ENCODE results near the gene MRRF.

Gene MRRF

GRCh38 chr9:122218071-122218934 is 46.4 kb upstream of the MRRF start:
- Histone ChIP-seq H3K27ac (ENCODE audit: insufficient read depth in 1 of 2, low read depth in 1 of 2, low read length in 2 of 2, poor library complexity in 1 of 2, severe bottlenecking in 2 of 2) (no peak overlapping the region), H3K4me1 (ENCODE audit: control extremely low read depth in 1 of 4, control insufficient read depth in 4 of 4, insufficient read depth in 4 of 4, low read length in 3 of 4) (peaks cover 7 to 81% (median 69%) of the 10 kb centered on the region in 4 experiments), H3K27me3 (replicated peaks in 2 of 5; ENCODE audit: control insufficient read depth in 4 of 5, insufficient read depth in 5 of 5, low read length in 4 of 5) (peaks cover 0 to 16% (median under 1%) of the 10 kb centered on the region in 5 experiments), H3K4me3 (ENCODE audit: control insufficient read depth in 1 of 7, extremely low read depth in 1 of 7, insufficient read depth in 4 of 7, low read depth in 2 of 7, low read length in 6 of 7) (peak overlapping the region in 6 of 7 experiments; percentile 36 to 74 (median 64)), H3K36me3 (ENCODE audit: control insufficient read depth in 4 of 4, insufficient read depth in 4 of 4, low read length in 3 of 4) (no peaks in the 10 kb centered on the region), H3K9me3 (ENCODE audit: control extremely low read depth in 1 of 5, control insufficient read depth in 4 of 5, insufficient read depth in 2 of 5, low read depth in 1 of 5, low read length in 4 of 5) (no peaks in the 10 kb centered on the region)
- 15% methylated on average over 10 of the region's 11 CpGs for WGBS (ENCODE audit: insufficient coverage)
- ChIA-PET CTCF (interaction anchor here (0.9 to 1.0 kb wide), 2 partner anchors 14 to 93 kb away, joined by 3 read pairs; no protein-coding TSS in a partner anchor), POLR2A (no interaction called here)
- DNase-seq = peak in 2 of 3 donors; percentile 54 to 73

- Histone ChIP-seq H3K36me3 (ENCODE audit: control insufficient read depth in 4 of 4, insufficient read depth in 4 of 4, low read length in 3 of 4) (peaks cover 0 to under 1% (median 0%) of the 10 kb centered on the region in 4 experiments), H3K27me3 (replicated peaks in 2 of 5; ENCODE audit: control insufficient read depth in 4 of 5, insufficient read depth in 5 of 5, low read length in 4 of 5) (peaks cover 0 to 14% (median 0%) of the 10 kb centered on the region in 5 experiments), H3K9me3 (ENCODE audit: control extremely low read depth in 1 of 5, control insufficient read depth in 4 of 5, insufficient read depth in 2 of 5, low read depth in 1 of 5, low read length in 4 of 5) (no peaks in the 10 kb centered on the region), H3K4me3 (ENCODE audit: control insufficient read depth in 1 of 7, extremely low read depth in 1 of 7, insufficient read depth in 4 of 7, low read depth in 2 of 7, low read length in 6 of 7) (peak overlapping the region in 6 of 7 experiments; percentile 36 to 74 (median 64)), H3K4me1 (ENCODE audit: control extremely low read depth in 1 of 4, control insufficient read depth in 4 of 4, insufficient read depth in 4 of 4, low read length in 3 of 4) (peaks cover 7 to 76% (median 63%) of the 10 kb centered on the region in 4 experiments), H3K27ac (ENCODE audit: insufficient read depth in 1 of 2, low read depth in 1 of 2, low read length in 2 of 2, poor library complexity in 1 of 2, severe bottlenecking in 2 of 2) (no peak overlapping the region)
- WGBS (ENCODE audit: insufficient coverage) = 0% methylated on average over 49 of the region's 59 CpGs
- CTCF ChIA-PET = interaction anchor here (1.3 kb wide), 1 partner anchor 11 kb away, joined by 3 read pairs; no protein-coding TSS in a partner anchor
- DNase-seq = peak; percentile 54 to 95 (median 90)
- POLR2A ChIA-PET = no interaction called here
Measured at GRCh38 chr9:122218935-122219855, 45.5 kb upstream of the MRRF start.

GRCh38 chr9:122219856-122220672 is 44.6 kb upstream of the MRRF start:
- DNase-seq = peak in 1 of 3 donors; percentile 42
- Histone ChIP-seq H3K36me3 (ENCODE audit: control insufficient read depth in 4 of 4, insufficient read depth in 4 of 4, low read length in 3 of 4) (peaks cover 0 to 9% (median 0%) of the 10 kb centered on the region in 4 experiments), H3K9me3 (ENCODE audit: control extremely low read depth in 1 of 5, control insufficient read depth in 4 of 5, insufficient read depth in 2 of 5, low read depth in 1 of 5, low read length in 4 of 5) (no peaks in the 10 kb centered on the region), H3K4me1 (ENCODE audit: control extremely low read depth in 1 of 4, control insufficient read depth in 4 of 4, insufficient read depth in 4 of 4, low read length in 3 of 4) (peaks cover 7 to 72% (median 60%) of the 10 kb centered on the region in 4 experiments), H3K27ac (ENCODE audit: insufficient read depth in 1 of 2, low read depth in 1 of 2, low read length in 2 of 2, poor library complexity in 1 of 2, severe bottlenecking in 2 of 2) (no peak overlapping the region), H3K4me3 (ENCODE audit: control insufficient read depth in 1 of 7, extremely low read depth in 1 of 7, insufficient read depth in 4 of 7, low read depth in 2 of 7, low read length in 6 of 7) (peak overlapping the region in 6 of 7 experiments; percentile 36 to 74 (median 64)), H3K27me3 (replicated peaks in 2 of 5; ENCODE audit: control insufficient read depth in 4 of 5, insufficient read depth in 5 of 5, low read length in 4 of 5) (peaks cover 0 to 19% (median 0%) of the 10 kb centered on the region in 5 experiments)
- ChIA-PET CTCF (interaction anchor here (1.2 to 1.3 kb wide), 3 partner anchors 12 to 95 kb away, joined by 3 to 4 read pairs (median 3); no protein-coding TSS in a partner anchor), POLR2A (no interaction called here)
- 32% methylated on average over 51 of the region's 57 CpGs for WGBS (ENCODE audit: insufficient coverage)

DNA sequence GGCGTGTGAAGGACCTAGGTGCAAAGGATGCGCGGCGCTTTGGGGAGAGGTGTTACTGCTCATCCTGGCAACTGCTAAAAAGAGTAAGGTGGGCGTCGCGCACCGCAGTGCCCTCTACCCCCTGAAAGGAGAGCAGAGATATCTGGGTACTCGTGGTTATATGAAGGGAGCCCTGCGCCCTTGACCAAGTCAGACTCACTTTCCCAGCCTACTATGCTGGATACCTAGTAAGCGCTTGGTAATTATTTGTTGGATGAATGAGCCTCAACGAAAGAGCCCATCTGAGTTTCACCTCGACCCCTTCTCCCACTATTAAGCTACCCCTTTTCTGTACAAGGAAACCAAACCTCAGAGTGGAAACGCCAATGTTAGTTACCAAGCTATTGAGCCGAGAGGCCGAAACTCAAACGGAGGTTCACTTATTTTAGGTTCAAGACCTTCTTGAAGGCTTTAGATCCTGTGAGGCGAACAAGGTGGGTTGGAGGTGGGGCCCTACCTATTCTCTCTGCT is 44.0 kb upstream of the MRRF start:
- H3K27me3 ChIP-seq (replicated peaks in 2 of 5; ENCODE audit: control insufficient read depth in 4 of 5, insufficient read depth in 5 of 5, low read length in 4 of 5) = peaks cover 0 to 26% (median 0%) of the 10 kb centered on the region in 5 experiments
- CTCF ChIA-PET = interaction anchor here (1.2 to 1.5 kb wide), 4 partner anchors 18 to 96 kb away, joined by 3 to 4 read pairs (median 4); no protein-coding TSS in a partner anchor
- POLR2A ChIA-PET = no interaction called here
- H3K36me3 ChIP-seq (ENCODE audit: control insufficient read depth in 4 of 4, insufficient read depth in 4 of 4, low read length in 3 of 4) = peaks cover 0 to 9% (median 0%) of the 10 kb centered on the region in 4 experiments
- H3K4me3 ChIP-seq (ENCODE audit: control insufficient read depth in 1 of 7, extremely low read depth in 1 of 7, insufficient read depth in 4 of 7, low read depth in 2 of 7, low read length in 6 of 7) = peak overlapping the region in 4 of 7 experiments; percentile 17 to 69 (median 64)
- peaks cover 7 to 67% (median 60%) of the 10 kb centered on the region in 4 experiments for H3K4me1 ChIP-seq (ENCODE audit: control extremely low read depth in 1 of 4, control insufficient read depth in 4 of 4, insufficient read depth in 4 of 4, low read length in 3 of 4)
- no peak for DNase-seq
- no peaks in the 10 kb centered on the region for H3K9me3 ChIP-seq (ENCODE audit: control extremely low read depth in 1 of 5, control insufficient read depth in 4 of 5, insufficient read depth in 2 of 5, low read depth in 1 of 5, low read length in 4 of 5)
- H3K27ac ChIP-seq (ENCODE audit: insufficient read depth in 1 of 2, low read depth in 1 of 2, low read length in 2 of 2, poor library complexity in 1 of 2, severe bottlenecking in 2 of 2) = no peak overlapping the region
- 69% methylated on average over 8 of the region's 18 CpGs for WGBS (ENCODE audit: insufficient coverage)

DNA sequence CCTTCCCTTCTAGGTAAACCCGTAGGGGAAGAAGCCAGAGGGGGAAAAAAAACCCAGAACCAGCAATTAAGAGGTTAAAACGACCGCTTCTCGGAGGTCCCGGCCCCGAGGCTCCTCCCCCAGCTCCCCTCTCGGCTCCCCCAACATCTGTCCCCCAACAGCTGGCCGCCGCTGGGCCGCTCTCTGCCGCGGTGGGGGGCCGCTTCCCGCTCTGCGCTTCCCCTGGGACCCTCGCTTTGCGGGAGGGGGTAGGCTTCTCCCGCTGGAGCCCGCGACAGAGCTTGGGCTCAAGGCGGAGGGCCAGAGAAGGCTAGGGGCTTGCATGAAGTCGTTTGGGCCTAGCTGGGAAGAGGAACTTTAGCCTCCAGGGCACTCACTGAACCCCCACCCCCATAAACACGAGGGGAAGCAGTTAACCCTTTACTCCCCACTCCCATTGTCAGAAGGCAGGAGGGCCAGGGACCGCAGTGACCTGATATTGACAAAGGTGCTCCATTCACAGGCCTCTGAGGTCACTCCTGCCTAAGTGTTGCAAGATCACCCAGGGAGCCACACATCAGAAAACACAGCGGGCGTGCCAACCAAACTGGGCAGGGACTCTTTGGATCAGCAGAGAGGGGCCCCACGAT is 43.4 kb upstream of the MRRF start:
- DNase-seq = peak in 1 of 3 donors; percentile 66
- ChIA-PET CTCF (interaction anchor here (1.2 to 1.5 kb wide), 4 partner anchors 17 to 97 kb away, joined by 3 to 4 read pairs (median 4); no protein-coding TSS in a partner anchor), POLR2A (no interaction called here)
- Histone ChIP-seq H3K4me1 (ENCODE audit: control extremely low read depth in 1 of 4, control insufficient read depth in 4 of 4, insufficient read depth in 4 of 4, low read length in 3 of 4) (peaks cover 7 to 69% (median 62%) of the 10 kb centered on the region in 4 experiments), H3K4me3 (ENCODE audit: control insufficient read depth in 1 of 7, extremely low read depth in 1 of 7, insufficient read depth in 4 of 7, low read depth in 2 of 7, low read length in 6 of 7) (peak overlapping the region in 4 of 7 experiments; percentile 3 to 69 (median 44)), H3K9me3 (ENCODE audit: control extremely low read depth in 1 of 5, control insufficient read depth in 4 of 5, insufficient read depth in 2 of 5, low read depth in 1 of 5, low read length in 4 of 5) (peaks cover 0 to 3% (median 0%) of the 10 kb centered on the region in 5 experiments), H3K36me3 (ENCODE audit: control insufficient read depth in 4 of 4, insufficient read depth in 4 of 4, low read length in 3 of 4) (peaks cover 0 to 9% (median 0%) of the 10 kb centered on the region in 4 experiments), H3K27me3 (replicated peaks in 2 of 5; ENCODE audit: control insufficient read depth in 4 of 5, insufficient read depth in 5 of 5, low read length in 4 of 5) (peaks cover 0 to 32% (median 0%) of the 10 kb centered on the region in 5 experiments), H3K27ac (ENCODE audit: insufficient read depth in 1 of 2, low read depth in 1 of 2, low read length in 2 of 2, poor library complexity in 1 of 2, severe bottlenecking in 2 of 2) (no peak overlapping the region)
- 30% methylated on average over 14 of the region's 27 CpGs for WGBS (ENCODE audit: insufficient coverage)
